ENCODE measurements around the gene KLHL6.
A peak's percentile ranks its signal among the peaks of the same experiment; 100 is the strongest.
"Not testable (repeated sequence)": the region's sequence is repeated elsewhere in the genome, so short reads cannot be mapped to it uniquely, and the experiment has no call there.

KLHL6 gene

GRCh38 chr3:183484431-183485075 lies 71.0 kb downstream of the KLHL6 start:
- DNase-seq: no peak

GRCh38 chr3:183481582-183481981 lies 73.9 kb downstream of the KLHL6 start:
- no peak for DNase-seq

GRCh38 chr3:183478501-183478900 lies 77.0 kb downstream of the KLHL6 start:
- no peak for DNase-seq

- no peak for DNase-seq
Observed at GRCh38 chr3:183477801-183478456, 77.6 kb downstream of the KLHL6 start.

- not testable (repeated sequence) for DNase-seq
Observed at GRCh38 chr3:183475764-183476162, 79.7 kb downstream of the KLHL6 start.

- DNase-seq: no peak
Observed at GRCh38 chr3:183475016-183475763, 80.3 kb downstream of the KLHL6 start.

GRCh38 chr3:183473969-183474368 lies 81.5 kb downstream of the KLHL6 start:
- no peak for DNase-seq

- no peak for DNase-seq
Observed at GRCh38 chr3:183472155-183472554, 83.4 kb downstream of the KLHL6 start.

- DNase-seq: no peak
Observed at GRCh38 chr3:183468424-183468823, 87.1 kb downstream of the KLHL6 start.

GRCh38 chr3:183466575-183466974 lies 88.9 kb downstream of the KLHL6 start:
- DNase-seq: no peak

- DNase-seq: not testable (repeated sequence)
Observed at GRCh38 chr3:183465710-183466109, 89.8 kb downstream of the KLHL6 start.

- DNase-seq: no peak
Observed at GRCh38 chr3:183464480-183464879, 91.0 kb downstream of the KLHL6 start.

- DNase-seq: no peak
Observed at GRCh38 chr3:183460081-183461055, 95.1 kb downstream of the KLHL6 start.

GRCh38 chr3:183455089-183455488 lies 100.4 kb downstream of the KLHL6 start:
- DNase-seq: no peak

GRCh38 chr3:183454064-183454463 lies 101.4 kb downstream of the KLHL6 start:
- DNase-seq: no peak

- no peak for DNase-seq
Observed at GRCh38 chr3:183449791-183450190, 105.7 kb downstream of the KLHL6 start.

GRCh38 chr3:183449391-183449790 lies 106.1 kb downstream of the KLHL6 start:
- no peak for DNase-seq

GRCh38 chr3:183448369-183449128 lies 107.0 kb downstream of the KLHL6 start:
- DNase-seq: no peak

GRCh38 chr3:183447206-183448001 lies 108.1 kb downstream of the KLHL6 start:
- peak; percentile 85 for DNase-seq

GRCh38 chr3:183446838-183447205 lies 108.7 kb downstream of the KLHL6 start:
- no peak for DNase-seq

GRCh38 chr3:183444748-183445147 lies 110.8 kb downstream of the KLHL6 start:
- DNase-seq: no peak

Data from NCI-H1436 treated with DMSO at 0.1 percent for 48 hours (cell line).